ENCODE data around the gene FBF1. TPM values are rescaled to one million over a fixed set of nuclear protein-coding genes. Genes with fewer than 3 reads are reported as not detected.

Gene FBF1
- total RNA-seq, 1 donor from 2014 or later = 20.4 TPM

DNA sequence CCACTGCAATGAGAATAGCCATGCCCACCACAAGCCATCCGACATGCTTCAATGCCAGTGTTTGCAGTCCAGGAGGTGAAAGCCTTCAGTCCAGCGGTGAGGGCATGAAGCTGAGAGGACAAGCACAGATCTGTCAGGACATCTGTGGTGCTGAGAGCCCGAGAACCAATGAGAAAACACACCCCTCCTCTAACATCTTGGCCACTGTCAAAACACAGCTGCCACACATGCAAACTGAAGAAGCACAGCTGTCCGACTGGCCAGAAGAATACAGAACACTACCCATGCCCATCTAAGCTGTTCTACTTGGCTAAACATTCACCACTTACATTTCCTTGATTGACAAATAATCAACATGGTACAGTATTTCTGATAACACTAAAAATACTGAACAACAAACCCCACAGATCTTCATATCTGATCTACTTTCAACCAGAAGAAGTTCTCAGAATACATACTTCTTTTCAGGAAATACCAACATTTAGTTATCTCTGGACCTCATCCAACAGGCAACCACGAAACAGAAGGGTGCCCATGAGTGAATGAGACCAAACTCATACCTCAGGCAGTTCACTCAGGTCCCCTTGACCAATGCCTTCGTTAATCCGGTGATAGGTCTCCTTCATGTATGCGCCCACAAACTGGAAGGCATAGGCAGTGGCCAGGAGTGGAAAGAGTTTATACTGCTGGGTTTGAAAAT lies 10.2 kb upstream of the FBF1 start:
- intact Hi-C loops (cut with micrococcal nuclease) = no loop called here

DNA sequence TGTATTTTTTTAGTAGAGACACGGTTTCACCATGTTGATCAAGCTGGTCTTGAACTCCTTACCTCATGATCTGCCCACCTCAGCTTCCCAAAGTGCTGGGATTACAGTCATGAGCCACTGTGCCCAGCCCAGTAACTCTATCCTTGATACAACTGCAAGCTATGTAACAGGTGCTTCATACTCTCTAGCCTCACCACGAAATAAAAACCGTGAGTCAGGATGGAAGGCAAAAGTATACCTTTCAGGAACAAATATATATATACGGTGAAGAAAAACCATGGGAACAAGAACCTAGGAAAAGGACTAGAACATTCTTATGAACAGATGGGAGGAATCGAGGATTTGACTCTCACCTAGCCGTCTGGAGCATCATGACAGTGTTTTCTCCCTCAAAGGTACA lies 9.6 kb upstream of the FBF1 start:
- intact Hi-C loops (cut with micrococcal nuclease) = no loop called here

DNA sequence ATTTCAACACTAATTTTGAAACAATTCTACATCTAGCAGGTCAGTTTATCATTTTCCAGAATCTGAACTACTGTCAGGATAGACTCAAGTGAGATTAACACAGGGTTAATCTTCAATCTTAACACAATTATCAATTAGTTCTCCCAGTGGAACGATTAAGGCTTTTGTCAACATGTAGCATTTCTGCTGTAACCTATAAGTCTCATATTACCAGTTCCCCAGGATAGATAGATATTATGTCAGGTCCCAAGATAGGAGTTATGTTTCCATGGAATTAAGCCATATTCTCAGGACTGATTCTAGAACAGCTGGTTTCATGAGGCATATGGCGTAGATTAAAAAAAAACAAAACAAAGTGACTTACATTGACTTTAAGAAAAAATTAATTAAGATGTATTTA lies 4.4 kb upstream of the FBF1 start:
- intact Hi-C loops (cut with micrococcal nuclease) = no loop called here

DNA sequence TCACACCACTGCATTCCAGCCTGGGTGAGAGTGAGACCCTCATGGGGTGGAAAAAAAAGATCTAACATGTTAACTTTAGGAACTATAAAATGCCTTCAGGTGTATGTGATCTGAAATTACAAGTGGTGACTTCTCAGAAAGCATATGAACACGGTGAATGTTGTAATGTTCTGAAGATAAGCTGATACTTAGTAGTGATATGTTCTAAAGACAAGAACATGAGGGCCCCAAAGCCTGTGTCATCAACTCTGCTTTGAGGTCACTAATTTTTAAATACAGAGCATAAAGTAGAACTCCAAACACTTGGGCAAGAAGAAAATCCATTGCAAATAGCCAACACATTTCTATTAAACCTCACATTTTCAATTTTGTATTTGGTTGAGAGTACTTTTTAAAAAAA lies 2.6 kb upstream of the FBF1 start:
- intact Hi-C loops (cut with micrococcal nuclease) = no loop called here

DNA sequence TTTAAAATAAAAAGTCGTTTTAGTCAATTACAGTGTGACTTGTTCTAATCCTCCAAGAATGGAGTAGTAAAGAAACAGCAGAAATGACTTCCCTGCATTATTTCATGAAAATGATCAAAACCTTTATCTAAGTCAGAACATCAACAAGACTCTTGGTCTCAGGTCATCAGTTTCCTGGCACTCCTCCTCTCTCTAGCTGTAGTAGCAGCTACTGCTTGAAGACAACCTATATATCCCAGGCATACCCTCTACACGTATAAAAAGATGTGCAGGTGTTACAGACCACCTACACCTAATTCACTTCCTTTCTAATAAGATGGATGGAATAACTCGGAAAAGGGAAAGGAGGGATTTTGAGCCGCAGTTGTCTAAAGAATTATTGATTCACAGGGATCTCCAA lies 1.6 kb upstream of the FBF1 start:
- intact Hi-C loops (cut with micrococcal nuclease) = no loop called here

- intact Hi-C loops (cut with micrococcal nuclease) = loop anchor here (1.0 to 2.0 kb wide), 2 partner anchors 37 to 38 kb away; partner anchors contain the start of genes ACOX1, MRPL38 and TEN1
Observed at GRCh38 chr17:75941442-75941819, 589 bp upstream of the FBF1 start.

- intact Hi-C loops (cut with micrococcal nuclease) = no loop called here
Observed at GRCh38 chr17:75937652-75938051, 3.2 kb downstream of the FBF1 start.

DNA sequence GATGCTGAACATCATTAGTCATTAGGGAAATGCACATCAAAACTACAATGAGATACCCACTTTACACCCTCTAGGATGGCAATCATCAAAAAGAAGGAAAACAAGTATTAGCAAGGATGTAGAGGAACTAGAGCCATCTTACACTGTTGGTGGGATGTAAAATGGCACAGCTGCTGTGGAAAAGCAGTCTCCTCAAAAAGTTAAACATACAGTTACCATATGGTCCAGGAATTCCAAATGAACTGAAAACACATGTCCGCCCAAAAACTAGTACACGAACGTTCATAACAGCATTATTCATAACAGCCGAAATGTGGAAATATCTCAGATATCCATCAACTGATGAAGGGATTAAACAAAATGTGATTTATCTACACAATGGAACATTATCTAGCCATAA lies 7.0 kb downstream of the FBF1 start:
- intact Hi-C loops (cut with micrococcal nuclease) = no loop called here

DNA sequence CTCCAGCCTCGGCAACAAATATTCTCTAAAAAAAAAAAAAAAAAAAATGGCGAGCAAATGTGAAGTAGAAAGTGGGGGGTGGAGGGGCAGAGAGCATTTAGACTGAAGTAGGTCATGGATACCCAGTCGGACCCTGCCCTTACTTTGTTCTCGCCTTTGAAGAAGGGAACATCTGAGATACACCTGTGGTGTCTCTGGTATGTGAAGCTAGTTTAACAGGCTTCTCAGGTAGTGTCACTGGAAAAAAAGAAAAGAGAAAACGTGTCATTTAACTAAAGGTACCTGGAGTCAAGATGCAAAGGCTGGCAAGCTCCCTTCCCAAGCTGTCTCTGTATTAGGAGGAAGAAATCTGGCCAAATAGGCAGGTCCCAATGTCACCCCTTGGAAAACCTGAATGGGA lies 8.0 kb downstream of the FBF1 start:
- intact Hi-C loops (cut with micrococcal nuclease) = no loop called here

- intact Hi-C loops (cut with micrococcal nuclease) = no loop called here
Observed at GRCh38 chr17:75931062-75931461, 9.8 kb downstream of the FBF1 start.

DNA sequence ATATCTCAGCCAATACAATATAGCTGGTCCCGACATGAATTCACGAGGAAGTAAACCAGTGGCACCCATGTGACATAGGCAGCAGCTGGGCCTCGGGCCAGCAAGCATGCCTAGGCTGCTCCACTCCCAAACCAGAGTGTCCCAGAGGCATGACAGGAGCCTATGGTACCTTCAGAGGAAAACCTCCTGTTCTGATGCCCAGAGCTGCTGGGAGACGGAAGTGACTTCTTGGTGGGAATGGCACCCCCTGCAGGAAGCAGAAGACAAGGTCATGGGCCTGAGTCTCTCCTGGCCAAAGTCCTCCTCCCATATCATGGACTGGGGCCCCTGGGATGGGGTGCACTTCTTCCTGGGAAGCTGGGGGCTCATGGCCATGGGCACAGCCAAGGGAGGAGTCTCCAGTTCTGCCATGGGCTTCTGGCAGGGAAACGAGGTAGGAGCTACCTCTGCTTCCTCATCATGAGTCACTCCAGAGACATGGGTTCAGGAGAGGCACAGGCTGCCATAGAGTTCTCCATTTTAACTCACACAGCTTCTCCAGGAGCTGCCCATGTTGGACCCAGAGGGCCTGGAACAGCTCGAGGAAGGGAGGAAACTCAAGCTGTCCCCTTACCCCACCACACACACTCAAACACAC lies 13.4 kb downstream of the FBF1 start:
- intact Hi-C loops (cut with micrococcal nuclease) = no loop called here

DNA sequence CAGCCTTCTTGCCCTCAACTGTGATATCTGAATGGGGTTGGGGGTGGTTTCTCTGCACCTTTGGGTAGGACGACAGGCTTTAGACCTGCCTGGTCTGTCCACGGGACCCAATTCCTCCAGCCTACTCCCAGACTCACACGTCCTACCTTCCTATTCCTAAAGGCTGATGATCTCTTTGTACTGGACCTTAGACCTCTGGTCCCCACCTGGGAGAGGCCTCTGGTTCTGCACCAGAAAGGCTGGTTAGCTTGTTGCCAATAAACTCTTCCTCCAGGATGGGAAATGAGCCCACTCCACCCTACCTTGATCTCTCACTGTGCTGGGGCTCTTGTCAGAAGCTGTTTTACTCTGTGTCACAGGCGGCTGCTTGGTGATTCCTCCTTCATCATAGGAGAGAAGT lies 14.4 kb downstream of the FBF1 start:
- intact Hi-C loops (cut with micrococcal nuclease) = no loop called here

GRCh38 chr17:75925912-75926311 lies 14.9 kb downstream of the FBF1 start:
- intact Hi-C loops (cut with micrococcal nuclease) = no loop called here

DNA sequence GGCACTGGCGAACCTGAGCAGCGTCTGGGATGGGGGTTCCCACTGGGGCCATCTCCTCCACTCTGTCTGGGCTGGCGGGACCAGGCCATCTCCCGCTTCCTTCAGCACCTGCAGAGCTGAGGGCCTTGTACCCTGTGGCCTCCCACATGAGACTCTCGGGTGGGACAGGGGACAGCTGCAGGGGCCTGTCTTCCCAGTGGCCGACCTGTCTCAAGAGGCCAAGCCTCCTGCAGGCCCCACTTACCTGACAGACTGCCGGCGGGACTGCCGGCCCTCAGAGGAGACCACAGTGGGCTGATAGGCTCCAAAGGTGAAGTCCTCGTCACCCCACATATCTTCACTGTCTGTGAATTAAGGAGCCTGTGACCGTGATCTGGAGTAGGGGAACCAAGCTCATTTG lies 15.7 kb downstream of the FBF1 start:
- intact Hi-C loops (cut with micrococcal nuclease) = no loop called here

DNA sequence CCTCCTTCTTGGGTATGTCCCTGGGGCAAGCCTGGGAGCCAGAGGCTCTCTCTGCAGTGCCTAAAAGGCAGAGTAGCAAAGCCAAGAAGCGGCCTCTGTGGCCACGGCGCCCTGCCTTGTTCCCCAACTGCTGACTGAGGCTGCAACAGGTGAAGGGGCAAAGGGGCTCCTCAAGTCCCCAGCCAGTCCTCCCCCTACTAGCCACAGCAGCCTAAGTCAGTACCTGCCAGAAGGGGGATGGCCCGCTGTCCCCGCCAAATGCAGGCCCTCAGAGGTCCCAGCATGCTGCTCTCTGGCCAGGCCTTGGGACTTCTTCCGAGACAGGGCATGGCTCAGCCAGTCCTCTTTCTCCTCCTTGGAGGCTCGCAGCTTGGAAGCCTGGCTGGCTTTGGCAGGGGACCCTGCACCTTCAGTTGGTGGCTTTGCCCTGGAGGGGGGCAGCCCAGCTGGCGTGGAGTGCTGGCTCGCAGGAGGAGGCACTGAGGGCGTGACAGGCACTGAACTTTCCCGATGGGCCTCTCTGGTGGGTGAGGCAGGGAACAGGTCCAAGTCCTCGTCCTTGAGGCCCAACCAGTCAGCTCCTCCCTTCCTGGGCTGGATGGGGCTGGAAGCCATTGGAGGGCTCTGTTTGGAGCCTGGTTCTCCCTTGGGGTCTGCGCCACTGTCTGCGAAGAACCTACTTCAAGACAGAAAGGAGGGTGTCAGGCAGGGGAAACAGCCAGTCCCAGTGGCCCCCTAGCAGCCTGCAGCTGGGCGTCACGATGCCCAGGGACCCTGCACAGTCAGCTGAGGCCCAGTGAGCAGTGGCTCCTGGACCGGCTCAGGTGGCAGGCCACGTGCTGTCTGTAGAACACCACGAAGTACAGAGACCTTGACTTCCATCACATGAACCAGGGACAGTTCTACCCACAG lies 17.6 kb downstream of the FBF1 start:
- intact Hi-C loops (cut with micrococcal nuclease) = no loop called here

DNA sequence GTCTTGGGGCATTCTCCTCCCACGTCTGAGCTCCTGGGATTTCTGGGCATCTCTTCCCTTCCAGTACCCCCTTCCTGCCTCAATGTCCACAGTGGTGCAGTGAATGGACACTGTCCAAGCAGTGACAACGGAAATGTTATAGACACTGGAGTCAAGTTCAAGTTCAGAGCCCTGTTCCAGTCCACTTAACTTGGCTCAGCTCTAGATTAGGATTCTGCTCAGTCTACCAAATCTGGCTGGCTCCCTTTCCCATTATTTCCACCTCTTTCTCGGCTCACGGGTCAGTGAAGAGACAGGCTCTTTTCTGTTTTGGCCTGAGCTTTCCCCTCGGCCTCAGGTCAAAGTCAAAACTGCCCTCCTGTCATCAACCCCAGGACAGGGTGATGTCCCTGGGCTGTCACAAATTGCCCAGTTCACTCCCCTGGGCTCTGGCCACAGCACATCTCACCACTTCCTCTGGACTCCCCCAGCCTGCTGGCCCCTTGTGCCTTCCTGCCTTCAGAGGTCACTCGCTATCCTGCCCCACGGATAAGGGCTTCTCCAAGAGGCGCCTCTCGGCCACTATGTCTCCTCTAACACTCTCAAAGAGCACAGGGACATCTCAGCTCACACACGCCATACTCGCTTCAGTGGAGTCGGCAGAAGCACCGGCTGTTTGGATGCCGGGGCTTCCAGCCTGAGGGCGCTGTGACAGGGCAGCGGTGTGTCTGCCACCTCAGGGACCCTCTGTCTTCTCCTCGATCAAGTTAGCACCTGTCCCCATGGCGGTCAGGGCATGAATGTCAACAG lies 18.5 kb downstream of the FBF1 start:
- intact Hi-C loops (cut with micrococcal nuclease) = no loop called here

DNA sequence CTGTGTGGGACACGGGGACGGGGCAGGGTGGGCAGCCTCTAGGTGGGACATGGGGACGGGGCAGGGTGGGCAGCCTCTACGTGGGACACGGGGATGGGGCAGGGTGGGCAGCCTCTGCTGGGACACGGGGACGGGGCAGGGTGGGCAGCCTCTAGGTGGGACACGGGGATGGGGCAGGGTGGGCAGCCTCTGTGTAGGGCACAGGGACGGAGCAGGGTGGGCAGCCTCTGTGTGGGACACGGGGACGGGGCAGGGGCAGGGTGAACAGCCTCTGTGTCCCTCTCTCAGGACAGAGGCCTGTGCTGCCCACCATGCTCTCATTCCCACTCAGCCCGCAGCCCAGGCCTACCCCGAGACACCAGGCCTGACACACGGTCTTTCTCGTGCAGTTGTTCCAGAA lies 19.2 kb downstream of the FBF1 start:
- intact Hi-C loops (cut with micrococcal nuclease) = no loop called here

DNA sequence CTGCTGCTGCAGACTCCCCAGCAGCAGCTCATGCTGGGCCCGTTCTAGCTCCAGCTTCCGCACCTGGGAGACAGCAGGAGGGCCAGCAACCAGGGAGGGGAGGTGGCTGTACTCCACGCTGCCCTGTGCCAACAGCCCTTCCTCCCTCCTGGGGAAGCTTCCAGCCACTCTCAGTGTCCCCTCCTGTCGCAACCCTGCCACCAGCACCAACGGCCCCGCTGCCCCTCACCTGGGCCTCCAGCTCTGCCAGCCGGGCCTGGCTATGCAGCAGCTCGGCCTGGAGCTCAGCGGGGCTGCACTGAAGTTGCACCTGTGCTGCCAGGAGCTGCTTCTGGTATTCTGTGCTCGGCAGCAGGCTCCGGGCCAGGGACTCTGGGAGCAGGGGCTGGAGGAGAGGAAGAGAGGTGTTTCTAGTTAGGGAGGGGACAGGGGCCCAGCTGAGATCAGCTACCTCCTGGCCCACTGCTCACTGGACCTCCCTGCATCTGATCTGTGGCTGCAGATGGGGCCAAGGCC lies 20.7 kb downstream of the FBF1 start:
- intact Hi-C loops (cut with micrococcal nuclease) = no loop called here

DNA sequence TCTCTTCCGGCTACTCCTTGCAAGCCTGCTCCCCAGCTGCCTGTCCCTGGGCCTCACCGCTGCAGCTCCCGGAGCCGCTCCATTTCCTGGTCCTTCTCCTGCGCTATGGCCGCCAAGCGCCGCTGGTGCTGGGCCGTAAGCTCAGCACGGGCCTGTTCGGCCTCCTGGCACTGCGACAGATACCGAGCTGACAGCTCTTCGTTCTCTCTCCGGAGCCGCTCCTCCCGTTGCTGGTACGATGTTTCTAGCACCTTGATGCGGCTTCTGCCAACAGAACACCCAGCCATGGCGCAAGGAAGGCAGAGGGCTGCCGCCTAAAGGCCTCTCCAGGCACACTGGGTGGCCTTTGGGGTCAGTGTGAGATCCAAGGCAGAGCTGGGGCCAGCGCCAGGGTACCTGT lies 21.2 kb downstream of the FBF1 start:
- intact Hi-C loops (cut with micrococcal nuclease) = no loop called here

DNA sequence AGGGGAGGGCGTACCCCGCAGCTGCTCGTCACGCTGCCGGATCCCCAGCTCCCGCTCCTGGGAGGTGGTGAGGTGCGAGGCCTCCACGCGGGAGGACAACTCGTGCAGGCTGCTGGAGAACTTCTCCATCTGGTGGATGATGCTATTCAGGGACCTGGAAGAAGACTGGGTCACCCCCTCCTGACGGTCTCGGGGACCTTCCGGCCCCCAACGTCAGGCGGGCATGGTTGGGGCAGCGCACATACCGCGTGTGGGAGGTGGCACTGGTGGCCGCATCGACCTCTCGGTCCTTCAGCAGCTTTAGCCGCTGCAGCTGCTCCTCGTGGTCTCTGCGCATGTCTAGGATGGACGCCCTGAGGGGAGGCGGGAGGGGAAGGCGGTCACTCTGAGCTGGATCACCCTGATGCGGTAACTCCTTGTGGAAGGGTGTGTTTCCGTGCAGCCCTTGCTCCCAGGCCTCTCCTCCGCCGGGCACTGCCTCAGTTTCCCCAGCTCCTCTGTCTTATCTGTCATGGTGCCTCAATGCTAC lies 22.9 kb downstream of the FBF1 start:
- intact Hi-C loops (cut with micrococcal nuclease) = no loop called here

Data from T-helper 2 cell treated with Interferon-gamma antibody and Interleukin-4, amounts not matched to agents 100 ng/mL and 5 ng/mL, for 36 hours (primary cell).